Measurements from ENCODE around the gene GPC1. TPM values are rescaled to one million over a fixed set of nuclear protein-coding genes. Genes with fewer than 3 reads are reported as not detected.

The GPC1 gene
- total and polyA plus RNA-seq, 2 donors (not counting 1 experiment from before 2014, with no cell fraction given) = 1.2 to 3.3 TPM

GRCh38 chr2:240401781-240402551, 33.5 kb upstream of the GPC1 start:
- ChIA-PET CTCF (no interaction called here), POLR2A (no interaction called here)
- TF ChIP-seq CTCF (IDR thresholded peaks at IDR 0.05) (no peak), EZH2 (IDR thresholded peaks at IDR 0.05; ENCODE audit: borderline replicate concordance, insufficient read depth, low read depth, low read length, poor library complexity, severe bottlenecking) (no peak)
- no peaks in the 10 kb centered on the region for H3K27me3 ChIP-seq (replicated peaks in 1 of 4; ENCODE audit: control extremely low read depth in 1 of 4, control insufficient read depth in 3 of 4, insufficient read depth in 4 of 4, low read length in 3 of 4)
- no peaks in the 10 kb centered on the region for H3K9me3 Mint-ChIP-seq (ENCODE audit: insufficient read depth)
- intact Hi-C loops (cut with micrococcal nuclease) = no loop called here
- H3K4me3 Mint-ChIP-seq = no peak overlapping the region
- H4K20me1 ChIP-seq (ENCODE audit: control insufficient read depth, insufficient read depth, low read length, poor library complexity, severe bottlenecking) = no peaks in the 10 kb centered on the region
- WGBS (ENCODE audit: insufficient coverage) = 89% methylated on average over 14 of the region's 22 CpGs
- H3K36me3 ChIP-seq (replicated peaks in 1 of 2; ENCODE audit: control extremely low read depth in 1 of 2, control insufficient read depth in 1 of 2, extremely low read depth in 1 of 2, insufficient read depth in 2 of 2, low read length in 1 of 2) = no peaks in the 10 kb centered on the region
- no peaks in the 10 kb centered on the region for H3K4me1 Mint-ChIP-seq
- peaks cover 8% of the 10 kb centered on the region for H3K27me3 Mint-ChIP-seq
- DNase-seq (no peak), ATAC-seq (ENCODE audit: low read depth) (no peak)
- H3K79me2 ChIP-seq (ENCODE audit: control insufficient read depth, insufficient read depth, low read length) = no peaks in the 10 kb centered on the region
- H3K4me3 ChIP-seq (ENCODE audit: control extremely low read depth in 1 of 5, extremely low read depth in 1 of 5, insufficient read depth in 1 of 5, low read depth in 2 of 5, low read length in 4 of 5) = no peak overlapping the region
- H3K27ac ChIP-seq (ENCODE audit: low read length in 2 of 2) = no peak overlapping the region
- H3K27ac Mint-ChIP-seq = no peak overlapping the region
- no peak overlapping the region for H3K9ac ChIP-seq (ENCODE audit: low read length)
- no peak overlapping the region for H3K4me2 ChIP-seq (replicated peaks; ENCODE audit: low read depth, low read length, poor library complexity, severe bottlenecking)
- H2AFZ ChIP-seq (ENCODE audit: insufficient read depth, low read depth, low read length, poor library complexity, severe bottlenecking) = no peak overlapping the region
- no peaks in the 10 kb centered on the region for H3K9me3 ChIP-seq (ENCODE audit: control extremely low read depth in 1 of 3, control insufficient read depth in 2 of 3, insufficient read depth in 1 of 3, low read length in 2 of 3)
- H3K4me1 ChIP-seq (ENCODE audit: control insufficient read depth in 2 of 2, insufficient read depth in 2 of 2, low read length in 2 of 2) = no peaks in the 10 kb centered on the region

GRCh38 chr2:240402566-240403272, 32.7 kb upstream of the GPC1 start:
- no peaks in the 10 kb centered on the region for H3K9me3 ChIP-seq (ENCODE audit: control extremely low read depth in 1 of 3, control insufficient read depth in 2 of 3, insufficient read depth in 1 of 3, low read length in 2 of 3)
- H3K27me3 Mint-ChIP-seq = peaks cover 11% of the 10 kb centered on the region
- DNase-seq (no peak), ATAC-seq (ENCODE audit: low read depth) (no peak)
- no peaks in the 10 kb centered on the region for H4K20me1 ChIP-seq (ENCODE audit: control insufficient read depth, insufficient read depth, low read length, poor library complexity, severe bottlenecking)
- H3K4me1 ChIP-seq (ENCODE audit: control insufficient read depth in 2 of 2, insufficient read depth in 2 of 2, low read length in 2 of 2) = no peaks in the 10 kb centered on the region
- TF ChIP-seq EZH2 (IDR thresholded peaks at IDR 0.05; ENCODE audit: borderline replicate concordance, insufficient read depth, low read depth, low read length, poor library complexity, severe bottlenecking) (no peak), CTCF (IDR thresholded peaks at IDR 0.05) (no peak)
- H3K27ac ChIP-seq (ENCODE audit: low read length in 2 of 2) = no peak overlapping the region
- no peaks in the 10 kb centered on the region for H3K9me3 Mint-ChIP-seq (ENCODE audit: insufficient read depth)
- H3K9ac ChIP-seq (ENCODE audit: low read length) = no peak overlapping the region
- H3K79me2 ChIP-seq (ENCODE audit: control insufficient read depth, insufficient read depth, low read length) = no peaks in the 10 kb centered on the region
- H3K4me3 ChIP-seq (ENCODE audit: control extremely low read depth in 1 of 5, extremely low read depth in 1 of 5, insufficient read depth in 1 of 5, low read depth in 2 of 5, low read length in 4 of 5) = no peak overlapping the region
- no peaks in the 10 kb centered on the region for H3K27me3 ChIP-seq (replicated peaks in 1 of 4; ENCODE audit: control extremely low read depth in 1 of 4, control insufficient read depth in 3 of 4, insufficient read depth in 4 of 4, low read length in 3 of 4)
- ChIA-PET POLR2A (no interaction called here), CTCF (no interaction called here)
- no peak overlapping the region for H3K4me2 ChIP-seq (replicated peaks; ENCODE audit: low read depth, low read length, poor library complexity, severe bottlenecking)
- intact Hi-C loops (cut with micrococcal nuclease) = no loop called here
- H3K36me3 ChIP-seq (replicated peaks in 1 of 2; ENCODE audit: control extremely low read depth in 1 of 2, control insufficient read depth in 1 of 2, extremely low read depth in 1 of 2, insufficient read depth in 2 of 2, low read length in 1 of 2) = no peaks in the 10 kb centered on the region
- no peak overlapping the region for H3K4me3 Mint-ChIP-seq
- no peak overlapping the region for H2AFZ ChIP-seq (ENCODE audit: insufficient read depth, low read depth, low read length, poor library complexity, severe bottlenecking)
- no peak overlapping the region for H3K27ac Mint-ChIP-seq
- no peaks in the 10 kb centered on the region for H3K4me1 Mint-ChIP-seq
- 80% methylated on average over 14 of the region's 18 CpGs for WGBS (ENCODE audit: insufficient coverage)
